ENCODE measurements around the gene LRRC28. TPM values are rescaled to one million over a fixed set of nuclear protein-coding genes. Genes with fewer than 3 reads are reported as not detected.

LRRC28 gene
- total RNA-seq, 1 donor from 2014 or later = 20.3 TPM

- Histone ChIP-seq H3K9me3 (no peaks in the 10 kb centered on the region), H3K4me1 (no peaks in the 10 kb centered on the region), H3K36me3 (no peaks in the 10 kb centered on the region), H3K27me3 (no peaks in the 10 kb centered on the region), H3K27ac (no peak overlapping the region), H3K4me3 (no peak overlapping the region)
- intact Hi-C loops (cut with DNase I) = no loop called here
- ATAC-seq (no peak), DNase-seq (no peak)
- no peak for TF ChIP-seq CTCF (IDR thresholded peaks at IDR 0.05)
Measured at GRCh38 chr15:99326235-99326634, 75.0 kb downstream of the LRRC28 start.

- Histone ChIP-seq H3K4me1 (no peaks in the 10 kb centered on the region), H3K36me3 (no peaks in the 10 kb centered on the region), H3K4me3 (no peak overlapping the region), H3K27me3 (no peaks in the 10 kb centered on the region), H3K9me3 (no peaks in the 10 kb centered on the region), H3K27ac (no peak overlapping the region)
- intact Hi-C loops (cut with DNase I) = no loop called here
- DNase-seq (no peak), ATAC-seq (no peak)
- no peak for TF ChIP-seq CTCF (IDR thresholded peaks at IDR 0.05)
Measured at GRCh38 chr15:99328106-99329072, 77.1 kb downstream of the LRRC28 start.

GRCh38 chr15:99331381-99331780, 80.1 kb downstream of the LRRC28 start:
- intact Hi-C loops (cut with DNase I) = no loop called here
- ATAC-seq = no peak
- Histone ChIP-seq H3K9me3 (no peaks in the 10 kb centered on the region), H3K27me3 (no peaks in the 10 kb centered on the region), H3K4me3 (no peak overlapping the region), H3K4me1 (no peaks in the 10 kb centered on the region), H3K36me3 (peaks cover 3% of the 10 kb centered on the region), H3K27ac (no peak overlapping the region)
- no peak for TF ChIP-seq CTCF (IDR thresholded peaks at IDR 0.05)
- DNase-seq = no peak

- TF ChIP-seq CTCF (IDR thresholded peaks at IDR 0.05) = no peak
- no peak for ATAC-seq
- no peak overlapping the region for H3K27ac ChIP-seq
- intact Hi-C loops (cut with DNase I) = no loop called here
- no peaks in the 10 kb centered on the region for H3K9me3 ChIP-seq
- no peaks in the 10 kb centered on the region for H3K4me1 ChIP-seq
- no peaks in the 10 kb centered on the region for H3K27me3 ChIP-seq
- H3K4me3 ChIP-seq = no peak overlapping the region
- H3K36me3 ChIP-seq = peaks cover 3% of the 10 kb centered on the region
- DNase-seq = no peak
Measured at GRCh38 chr15:99333413-99333812, 82.1 kb downstream of the LRRC28 start.

GRCh38 chr15:99333981-99334380, 82.7 kb downstream of the LRRC28 start:
- H3K27me3 ChIP-seq = no peaks in the 10 kb centered on the region
- no peak overlapping the region for H3K27ac ChIP-seq
- H3K36me3 ChIP-seq = peaks cover 3% of the 10 kb centered on the region
- ATAC-seq = no peak
- intact Hi-C loops (cut with DNase I) = no loop called here
- no peaks in the 10 kb centered on the region for H3K4me1 ChIP-seq
- no peak overlapping the region for H3K4me3 ChIP-seq
- TF ChIP-seq CTCF (IDR thresholded peaks at IDR 0.05) = no peak
- no peaks in the 10 kb centered on the region for H3K9me3 ChIP-seq
- DNase-seq = no peak
